Esophagus muscularis mucosa (tissue), 4 donors: ENCODE results near the gene SPACA7. TPM values are rescaled to one million over a fixed set of nuclear protein-coding genes. Genes with fewer than 3 reads are reported as not detected.

ENCODE experiments used
- DNase-seq: peaks from one replicate; pipeline ENCODE4 v3.0.0-alpha.2; 2017; ENCODE audit errors: extremely low spot score
- H3K27ac ChIP-seq, 4 donors: fragments of 200-600 bp; sonication (generic); replicated peaks in 1 of 4; 1 replicate in 3 of 4; 2 replicates in 1 of 4; pipeline ENCODE4 v1.5.1; 2016 to 2019; ENCODE audit warnings: mild to moderate bottlenecking in 1 of 4
- H3K27me3 ChIP-seq, 4 donors: fragments of 200-600 bp; sonication (generic); one replicate each; pipeline versions ENCODE4 v1.5.1 to v1.6.0; 2016 to 2019
- H3K36me3 ChIP-seq, 4 donors: fragments of 200-600 bp; sonication (generic); one replicate each; pipeline ENCODE4 v1.5.1; 2016 to 2019
- H3K4me1 ChIP-seq, 4 donors: fragments of 200-600 bp; sonication (generic); one replicate each; pipeline ENCODE4 v1.5.1; 2016 to 2019
- H3K4me3 ChIP-seq, 4 donors: fragments of 200-600 bp; sonication (generic); 1 replicate in 2 of 4; 2 replicates in 2 of 4; pipeline ENCODE4 v1.5.1; 2016 to 2019; ENCODE audit warnings: mild to moderate bottlenecking in 4 of 4, moderate library complexity in 1 of 4
- H3K9me3 ChIP-seq, 4 donors: fragments of 200-600 bp; sonication (generic); 1 replicate in 3 of 4; 2 replicates in 1 of 4; pipeline ENCODE4 v1.5.1; 2016 to 2019
- EP300 ChIP-seq: sonication (generic); formaldehyde crosslinking; IDR thresholded peaks from one replicate; pipeline ENCODE4 v1.6.1; 2017; ENCODE audit warnings: antibody characterized with exemption
- POLR2A ChIP-seq: fragments of 450-650 bp; IDR thresholded peaks from one replicate; pipeline ENCODE4 v1.6.1; 2017; ENCODE audit warnings: antibody characterized with exemption, moderate library complexity, mild to moderate bottlenecking, low read depth
- POLR2AphosphoS5 ChIP-seq, 2 donors: sonication (generic); formaldehyde crosslinking; IDR thresholded peaks; one replicate each; pipeline ENCODE4 v1.6.1; 2017; ENCODE audit warnings: antibody characterized with exemption in 2 of 2
- WGBS: methylation state at CpG from one replicate; pipeline ENCODE4 v1.1.5; 2018; 5-methylcytosine and 5-hydroxymethylcytosine counted together
- intact Hi-C: fragments of 100-400 bp; cut with DNase I; formaldehyde crosslinking; loops from one replicate; pipeline ENCODE4 v1.15.1; 2023
- total RNA-seq, 4 donors: library from RNA; depleted of rRNA; stranded (reverse); fragments of >200 nt; gene quantifications; one replicate each; pipeline versions ENCODE4 v1.1.0 to v1.2.1, GENCODE V29; 2016
- TF ChIP-seq, protein P1 (sequence below), 3 experiments: fragments of 200-600 bp in 2 of 3; fragments of 450-650 bp in 1 of 3; sonication (generic) in 2 of 3; IDR thresholded peaks; one replicate each; pipeline ENCODE4 v1.5.1; 2017 to 2019; ENCODE audit warnings: antibody characterized with exemption in 3 of 3, mild to moderate bottlenecking in 2 of 3, moderate library complexity in 1 of 3

The SPACA7 gene
- total RNA-seq, 4 donors from 2014 or later = not detected

DNA sequence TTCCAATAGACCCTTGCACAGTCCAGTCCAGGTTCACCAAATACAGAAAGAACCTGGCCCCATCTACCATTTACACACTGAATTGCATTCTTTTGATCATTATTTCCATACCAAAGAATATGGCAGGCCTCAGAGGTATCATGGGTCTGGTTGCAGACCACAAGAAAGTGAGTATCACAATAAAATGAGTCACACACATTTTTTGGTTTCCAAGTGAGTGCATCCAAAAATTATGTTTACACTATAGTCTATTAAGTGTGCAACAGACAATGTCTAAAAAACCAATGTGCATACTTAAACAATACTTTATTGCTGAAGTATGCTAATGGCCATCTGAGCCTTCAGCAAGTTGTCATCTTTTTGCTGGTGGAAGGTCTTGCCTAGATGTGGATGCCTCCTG, 105.3 kb downstream of the SPACA7 start:
- Histone ChIP-seq H3K36me3 (peaks cover 7 to 30% (median 14%) of the 10 kb centered on the region in 4 donors), H3K27me3 (no peaks in the 10 kb centered on the region), H3K4me1 (no peaks in the 10 kb centered on the region), H3K9me3 (peaks cover 0 to 13% (median 4%) of the 10 kb centered on the region in 4 donors), H3K27ac (no peak overlapping the region), H3K4me3 (no peak overlapping the region)
- no peak for DNase-seq
- TF ChIP-seq POLR2AphosphoS5 (IDR thresholded peaks at IDR 0.05) (no peak), EP300 (no peak), POLR2A (no peak)
- TF ChIP-seq, protein P1, sequence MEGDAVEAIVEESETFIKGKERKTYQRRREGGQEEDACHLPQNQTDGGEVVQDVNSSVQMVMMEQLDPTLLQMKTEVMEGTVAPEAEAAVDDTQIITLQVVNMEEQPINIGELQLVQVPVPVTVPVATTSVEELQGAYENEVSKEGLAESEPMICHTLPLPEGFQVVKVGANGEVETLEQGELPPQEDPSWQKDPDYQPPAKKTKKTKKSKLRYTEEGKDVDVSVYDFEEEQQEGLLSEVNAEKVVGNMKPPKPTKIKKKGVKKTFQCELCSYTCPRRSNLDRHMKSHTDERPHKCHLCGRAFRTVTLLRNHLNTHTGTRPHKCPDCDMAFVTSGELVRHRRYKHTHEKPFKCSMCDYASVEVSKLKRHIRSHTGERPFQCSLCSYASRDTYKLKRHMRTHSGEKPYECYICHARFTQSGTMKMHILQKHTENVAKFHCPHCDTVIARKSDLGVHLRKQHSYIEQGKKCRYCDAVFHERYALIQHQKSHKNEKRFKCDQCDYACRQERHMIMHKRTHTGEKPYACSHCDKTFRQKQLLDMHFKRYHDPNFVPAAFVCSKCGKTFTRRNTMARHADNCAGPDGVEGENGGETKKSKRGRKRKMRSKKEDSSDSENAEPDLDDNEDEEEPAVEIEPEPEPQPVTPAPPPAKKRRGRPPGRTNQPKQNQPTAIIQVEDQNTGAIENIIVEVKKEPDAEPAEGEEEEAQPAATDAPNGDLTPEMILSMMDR (IDR thresholded peaks at IDR 0.05) = no peak
- intact Hi-C loops = no loop called here

GRCh38 chr13:112483299-112483698, 107.1 kb downstream of the SPACA7 start:
- H3K4me1 ChIP-seq = no peaks in the 10 kb centered on the region
- no peaks in the 10 kb centered on the region for H3K27me3 ChIP-seq
- DNase-seq = no peak
- WGBS = 92% methylated on average over 6 of the region's 7 CpGs
- H3K27ac ChIP-seq = no peak overlapping the region
- TF ChIP-seq, protein P1 (IDR thresholded peaks at IDR 0.05) = no peak
- intact Hi-C loops = no loop called here
- peaks cover 0 to 13% (median 4%) of the 10 kb centered on the region in 4 donors for H3K9me3 ChIP-seq
- H3K4me3 ChIP-seq = no peak overlapping the region
- peaks cover 7 to 48% (median 19%) of the 10 kb centered on the region in 4 donors for H3K36me3 ChIP-seq

Other genes with a start within 250 kb of the SPACA7 start
- gene TUBGCP3, start 211.8 kb downstream of the SPACA7 start, total RNA-seq = 10 to 100 TPM; 25.2 to 33.6 (median 30.6) TPM